Measurements from ENCODE around the gene SF3B1.
"Not testable (repeated sequence)": the region's sequence is repeated elsewhere in the genome, so short reads cannot be mapped to it uniquely, and the experiment has no call there.

- TF ChIP-seq CTCF, EZH2phosphoT487 (IDR thresholded peaks at IDR 0.05; ENCODE audit: low read length): not testable (repeated sequence)
These were observed 54.9 kb downstream of the SF3B1 start for GRCh38 chr2:197379918-197380309.

Data from MM.1S (cell line).